SIG-M5 treated with dmso at 0.1 percent for 504 hours (cell line): ENCODE data around the gene SYTL2.
A peak's percentile ranks its signal among the peaks of the same experiment; 100 is the strongest.
"Not testable (repeated sequence)": the region's sequence is repeated elsewhere in the genome, so short reads cannot be mapped to it uniquely, and the experiment has no call there.

Experiments used
- DNase-seq: peaks from one replicate; lab custom pipeline; 2025; ENCODE audit not compliant: unreplicated experiment; lab: John Stamatoyannopoulos, UW

Gene SYTL2, protein sequence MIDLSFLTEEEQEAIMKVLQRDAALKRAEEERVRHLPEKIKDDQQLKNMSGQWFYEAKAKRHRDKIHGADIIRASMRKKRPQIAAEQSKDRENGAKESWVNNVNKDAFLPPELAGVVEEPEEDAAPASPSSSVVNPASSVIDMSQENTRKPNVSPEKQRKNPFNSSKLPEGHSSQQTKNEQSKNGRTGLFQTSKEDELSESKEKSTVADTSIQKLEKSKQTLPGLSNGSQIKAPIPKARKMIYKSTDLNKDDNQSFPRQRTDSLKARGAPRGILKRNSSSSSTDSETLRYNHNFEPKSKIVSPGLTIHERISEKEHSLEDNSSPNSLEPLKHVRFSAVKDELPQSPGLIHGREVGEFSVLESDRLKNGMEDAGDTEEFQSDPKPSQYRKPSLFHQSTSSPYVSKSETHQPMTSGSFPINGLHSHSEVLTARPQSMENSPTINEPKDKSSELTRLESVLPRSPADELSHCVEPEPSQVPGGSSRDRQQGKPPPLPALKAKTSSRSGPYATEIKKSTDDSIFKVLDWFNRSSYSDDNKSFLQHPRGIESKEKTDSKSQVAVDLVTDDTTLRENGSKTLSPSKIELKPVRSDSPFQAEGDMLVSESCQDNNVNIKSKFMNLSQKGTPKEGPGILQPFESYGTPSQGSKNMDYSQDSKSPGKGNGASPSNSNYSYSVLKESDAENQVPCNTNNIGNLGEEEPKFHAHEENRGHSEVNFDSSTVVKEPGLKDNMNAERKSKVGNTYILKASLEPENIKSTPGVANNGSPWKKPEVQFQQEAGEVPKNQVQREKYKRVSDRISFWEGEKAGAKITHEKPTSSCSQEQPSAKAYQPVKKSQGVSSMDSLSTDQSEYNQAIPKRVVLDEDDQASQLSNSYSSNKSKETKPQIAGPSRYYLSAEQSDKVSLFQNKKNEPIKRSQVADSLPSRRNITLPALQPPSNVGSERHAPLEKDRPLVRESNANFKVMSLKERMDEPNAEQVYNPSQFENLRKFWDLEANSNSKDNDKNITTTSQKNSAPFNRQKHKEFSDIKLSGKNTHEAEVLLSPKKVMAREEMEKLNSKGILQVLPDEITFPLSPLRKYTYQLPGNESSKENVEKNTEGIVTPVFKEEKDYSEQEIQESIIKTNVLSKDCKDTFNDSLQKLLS (N-terminal part only)

DNA sequence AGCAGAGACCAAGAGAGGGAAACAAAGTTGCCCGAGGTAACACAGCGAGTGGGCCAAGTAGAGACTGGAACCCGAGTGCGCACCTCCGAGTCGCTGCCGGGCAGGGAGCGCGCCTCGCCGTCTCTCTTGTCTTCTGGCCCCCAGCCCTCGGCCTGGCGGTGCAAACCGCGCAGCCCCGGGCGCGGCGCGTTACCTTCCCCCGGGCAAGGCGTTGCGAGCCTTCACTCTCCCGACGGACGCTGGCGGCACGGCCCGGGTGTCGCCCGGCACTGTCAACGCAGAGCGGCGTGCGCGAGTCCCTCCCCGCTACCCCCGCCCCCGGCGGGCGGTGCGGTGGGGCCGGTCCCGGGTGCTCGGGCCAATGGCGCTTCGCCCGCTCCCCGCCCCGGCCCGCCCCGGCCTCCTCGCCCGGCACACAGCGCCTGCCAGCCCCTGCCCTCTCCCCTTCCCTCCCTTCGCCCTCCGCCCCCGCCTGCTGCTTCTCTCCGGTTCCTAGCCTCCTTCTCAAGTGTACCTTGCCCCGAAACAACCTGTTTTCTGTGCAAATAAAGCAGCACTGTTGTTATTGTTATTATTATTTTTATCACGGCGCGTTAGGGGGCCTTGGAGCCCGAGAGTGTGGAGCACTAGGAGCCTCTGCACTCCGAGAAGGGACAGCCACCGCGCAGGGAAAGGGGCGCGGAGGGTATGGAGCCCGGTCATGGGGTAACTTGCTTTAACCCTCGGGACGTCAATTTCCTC is at the start of gene SYTL2:
Gene SYTL2 (minus strand): TSS at position 271 of the 741 bp plus-strand sequence. CDS start 53,416 bp downstream, outside the sequence.
- peak; percentile 45 for DNase-seq

DNA sequence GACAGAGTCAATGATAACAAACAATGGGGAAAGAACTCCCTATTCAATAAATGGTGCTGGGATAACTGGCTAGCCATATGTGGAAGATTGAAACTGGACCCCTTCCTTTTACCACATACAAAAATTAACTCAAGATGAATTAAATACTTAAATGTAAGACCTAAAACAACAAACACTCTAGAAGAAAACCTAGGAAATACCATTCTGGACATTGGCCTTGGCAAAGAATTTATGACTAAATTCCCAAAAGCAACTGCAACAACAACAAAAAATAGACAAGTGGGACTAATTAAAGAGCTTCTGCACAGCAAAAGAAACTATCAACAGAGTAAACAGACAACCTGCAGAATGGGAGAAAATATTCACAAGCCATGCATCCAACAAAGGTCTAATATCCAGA is 48.6 kb upstream of the SYTL2 start:
- DNase-seq: not testable (repeated sequence)

DNA sequence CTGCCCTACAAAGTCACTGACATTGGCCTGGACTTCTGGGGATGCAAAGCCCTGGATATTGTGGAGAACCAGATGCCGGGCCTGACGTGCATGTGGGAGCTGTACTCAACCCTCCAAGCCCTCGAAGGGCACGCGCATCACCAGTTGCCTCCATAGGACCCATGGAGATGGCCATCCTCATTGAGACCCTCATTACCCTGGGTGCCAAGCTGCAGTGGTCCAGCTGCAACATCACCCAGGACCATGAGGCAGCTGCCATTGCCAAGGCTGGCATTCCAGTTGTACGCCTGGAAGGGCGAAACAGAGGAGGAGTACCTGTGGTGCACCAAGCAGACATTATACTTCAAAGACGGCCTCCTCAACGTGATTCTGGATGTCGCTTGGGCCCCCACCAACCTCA is 46.2 kb upstream of the SYTL2 start:
- no peak for DNase-seq

DNA sequence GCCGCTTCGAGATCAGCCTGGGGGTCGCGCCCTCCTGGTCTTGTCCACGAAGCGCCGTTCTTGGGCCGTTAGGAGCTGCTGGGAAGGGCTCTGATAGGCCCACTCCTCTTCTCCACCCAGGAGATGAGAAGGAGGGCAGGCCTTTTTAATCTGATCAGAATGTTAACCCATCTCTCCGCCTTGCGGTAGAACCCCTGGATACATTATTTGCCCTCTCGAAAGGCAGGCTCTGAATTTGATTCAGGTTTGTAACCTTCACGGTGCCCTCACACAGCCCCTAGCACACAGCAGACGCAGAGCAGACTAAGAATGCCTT is 44.4 kb upstream of the SYTL2 start, which contains the start of gene CCDC83:
Gene CCDC83 (plus strand): TSS at position 43 of the 316 bp plus-strand sequence. CDS start 9,741 bp downstream, outside the sequence.
- DNase-seq: no peak

DNA sequence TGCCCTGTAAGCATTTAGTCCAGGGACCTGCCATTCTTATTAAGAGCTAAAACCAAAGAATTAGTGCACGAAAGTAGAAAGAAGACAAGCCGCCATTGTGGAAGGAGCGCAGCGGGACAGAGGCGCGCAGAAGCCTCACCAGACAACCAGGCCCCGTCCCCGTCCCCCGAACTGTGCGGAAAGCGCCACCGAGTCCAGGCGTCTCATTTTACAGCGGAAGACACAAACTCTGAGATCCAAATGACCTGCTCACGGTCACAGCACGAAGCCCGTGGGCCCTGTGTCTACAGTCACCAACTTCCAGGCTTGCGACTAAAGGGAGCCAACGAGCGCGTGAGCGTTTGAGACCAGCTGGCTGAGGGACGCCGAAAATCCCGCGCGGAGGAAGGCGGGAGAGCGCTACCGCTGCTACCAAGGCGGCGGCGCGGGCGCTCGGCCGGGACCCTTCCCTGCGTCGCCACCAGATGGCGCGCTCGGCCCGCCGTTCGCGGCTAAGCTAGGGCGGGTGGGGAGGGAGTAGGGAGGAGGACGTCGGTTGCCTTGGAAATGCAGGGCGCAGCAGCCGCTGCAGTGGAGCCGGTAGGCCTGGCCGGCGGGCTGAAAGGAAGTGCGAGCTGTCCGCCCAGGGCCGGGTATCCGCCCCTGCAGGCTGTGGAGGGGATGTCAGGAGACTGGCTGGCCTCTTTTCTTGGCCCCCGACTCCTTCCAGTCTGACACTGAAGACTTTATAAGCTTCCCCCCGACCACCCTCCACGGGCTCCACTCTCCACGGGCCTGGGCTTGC is 43.8 kb upstream of the SYTL2 start:
- DNase-seq: peak; percentile 86

DNA sequence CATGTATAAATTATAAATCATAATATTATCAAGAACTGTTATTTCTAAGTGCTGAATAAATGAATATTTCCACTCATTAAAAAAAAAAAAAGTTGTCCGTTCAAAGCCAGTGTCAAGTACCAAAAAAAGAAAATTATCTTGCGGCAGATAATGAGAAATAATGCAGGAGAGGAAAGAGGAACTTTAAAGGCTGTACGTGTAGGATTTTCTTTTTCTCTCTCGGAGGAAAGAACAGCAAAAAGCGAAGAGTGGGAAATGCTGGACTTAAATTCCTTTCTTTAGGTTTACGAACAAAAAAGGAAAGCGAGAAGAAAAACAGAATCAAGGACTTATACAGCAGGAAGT is 43.2 kb upstream of the SYTL2 start:
- peak; percentile 38 for DNase-seq

DNA sequence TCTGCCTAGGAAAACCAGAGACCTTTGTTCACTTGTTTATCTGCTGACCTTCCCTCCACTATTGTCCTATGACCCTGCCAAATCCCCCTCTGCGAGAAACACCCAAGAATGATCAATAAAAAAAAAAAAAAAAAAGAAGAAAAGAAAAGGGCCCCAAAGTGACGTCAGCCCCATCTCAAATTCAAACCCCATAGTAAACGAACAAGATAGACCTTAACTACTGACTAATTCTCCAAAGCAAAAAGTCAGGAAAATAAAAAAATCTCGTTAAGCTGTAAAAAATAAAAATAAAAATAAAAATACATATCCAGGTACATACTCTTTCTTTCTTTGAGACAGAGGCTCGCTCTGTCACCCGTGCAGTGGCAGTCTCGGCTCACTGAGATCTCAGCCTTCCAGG is 42.6 kb upstream of the SYTL2 start:
- DNase-seq: not testable (repeated sequence)

DNA sequence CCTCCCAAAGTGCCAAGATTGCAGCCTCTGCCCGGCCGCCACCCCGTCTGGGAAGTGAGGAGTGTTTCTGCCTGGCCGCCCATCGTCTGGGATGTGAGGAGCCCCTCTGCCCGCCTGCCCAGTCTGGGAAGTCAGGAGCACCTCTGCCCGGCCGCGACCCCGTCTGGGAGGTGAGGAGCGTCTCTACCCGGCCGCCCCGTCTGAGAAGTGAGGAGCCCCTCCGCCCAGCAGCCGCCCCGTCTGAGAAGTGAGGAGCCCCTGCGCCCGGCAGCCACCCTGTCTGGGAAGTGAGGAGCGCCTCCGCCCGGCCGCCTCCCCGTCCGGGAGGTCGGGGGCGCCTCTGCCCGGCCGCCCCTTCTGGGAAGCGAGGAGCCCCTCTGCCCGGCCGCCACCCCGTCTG is 41.8 kb upstream of the SYTL2 start:
- not testable (repeated sequence) for DNase-seq

DNA sequence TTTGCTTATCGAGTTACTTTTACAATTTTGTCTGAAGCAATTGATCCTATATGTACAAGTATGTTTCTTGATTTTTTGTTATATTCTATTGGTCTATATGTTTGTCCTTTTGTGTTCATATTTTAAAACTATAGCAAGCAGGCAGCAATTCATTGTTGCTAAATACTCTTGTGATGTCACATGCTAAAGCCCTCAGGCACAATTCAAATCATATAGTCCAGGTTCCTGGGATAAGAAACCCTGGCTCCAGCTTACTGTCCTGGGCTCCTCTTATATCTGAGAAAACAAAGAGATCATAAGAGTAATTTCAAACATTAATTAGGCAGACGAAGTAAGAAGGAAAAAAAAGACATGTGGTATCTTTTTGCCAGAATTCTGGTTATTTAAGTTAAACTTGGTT is 37.6 kb upstream of the SYTL2 start:
- no peak for DNase-seq

DNA sequence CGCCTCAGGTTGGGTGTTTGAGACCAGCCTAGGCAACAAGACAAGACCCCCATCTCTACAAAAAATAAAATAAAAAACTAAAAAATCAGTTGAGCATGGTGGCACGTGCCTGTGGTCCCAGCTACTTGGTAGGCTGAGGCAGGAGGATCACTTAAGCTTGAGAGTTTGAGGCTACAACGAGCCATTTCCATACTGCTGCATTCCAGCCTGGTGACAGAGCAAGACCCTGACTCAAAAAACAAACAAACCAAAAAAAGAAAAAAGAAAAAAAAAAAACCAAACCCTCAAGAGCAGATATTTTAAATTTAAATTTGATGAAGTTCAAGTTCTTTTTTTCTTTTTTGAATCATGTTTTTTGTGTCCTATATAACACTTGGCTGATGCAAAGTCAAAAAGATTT is 37.1 kb upstream of the SYTL2 start:
- no peak for DNase-seq

DNA sequence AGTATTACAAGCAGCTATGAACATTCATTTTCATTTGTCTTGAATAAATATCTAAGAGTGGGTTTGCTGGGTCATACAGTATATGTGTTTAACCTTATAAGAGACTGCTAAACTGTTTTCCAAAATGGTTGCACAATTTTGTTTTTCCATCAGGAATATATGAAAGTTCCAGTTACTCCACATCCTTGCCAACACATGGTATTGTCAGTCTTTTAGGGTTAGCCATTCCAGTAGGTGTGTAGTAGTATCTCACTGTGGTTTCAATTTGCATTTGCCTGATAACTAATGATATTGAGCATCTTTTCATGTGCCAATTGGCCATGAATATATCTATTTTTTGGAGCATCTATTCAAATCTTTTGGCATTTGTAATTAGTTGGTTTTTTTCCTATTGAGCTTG is 36.5 kb upstream of the SYTL2 start:
- DNase-seq: no peak

DNA sequence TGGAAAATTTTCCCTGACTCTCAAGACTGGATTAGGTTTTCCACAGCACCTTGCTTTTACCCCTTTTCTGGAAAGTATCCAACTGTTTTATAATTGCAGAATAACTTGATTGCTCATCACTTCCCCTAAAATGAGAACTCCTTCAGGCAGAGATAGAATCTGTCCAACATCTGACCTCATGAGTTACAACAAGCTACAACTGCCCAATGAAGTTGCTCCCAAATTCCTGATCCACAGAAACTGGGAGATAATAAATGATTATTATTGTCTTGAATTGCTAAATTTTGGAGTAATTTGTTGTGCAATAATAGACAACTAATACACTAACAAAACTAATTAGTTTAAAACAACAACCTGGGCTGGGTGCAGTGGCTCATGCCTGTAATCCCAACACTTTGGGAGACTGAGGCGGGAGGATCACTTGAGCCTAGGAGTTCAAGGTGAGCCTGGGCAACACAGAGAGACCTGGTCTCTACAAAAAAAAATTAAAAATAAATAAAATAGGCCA is 34.2 kb upstream of the SYTL2 start:
- DNase-seq: no peak

DNA sequence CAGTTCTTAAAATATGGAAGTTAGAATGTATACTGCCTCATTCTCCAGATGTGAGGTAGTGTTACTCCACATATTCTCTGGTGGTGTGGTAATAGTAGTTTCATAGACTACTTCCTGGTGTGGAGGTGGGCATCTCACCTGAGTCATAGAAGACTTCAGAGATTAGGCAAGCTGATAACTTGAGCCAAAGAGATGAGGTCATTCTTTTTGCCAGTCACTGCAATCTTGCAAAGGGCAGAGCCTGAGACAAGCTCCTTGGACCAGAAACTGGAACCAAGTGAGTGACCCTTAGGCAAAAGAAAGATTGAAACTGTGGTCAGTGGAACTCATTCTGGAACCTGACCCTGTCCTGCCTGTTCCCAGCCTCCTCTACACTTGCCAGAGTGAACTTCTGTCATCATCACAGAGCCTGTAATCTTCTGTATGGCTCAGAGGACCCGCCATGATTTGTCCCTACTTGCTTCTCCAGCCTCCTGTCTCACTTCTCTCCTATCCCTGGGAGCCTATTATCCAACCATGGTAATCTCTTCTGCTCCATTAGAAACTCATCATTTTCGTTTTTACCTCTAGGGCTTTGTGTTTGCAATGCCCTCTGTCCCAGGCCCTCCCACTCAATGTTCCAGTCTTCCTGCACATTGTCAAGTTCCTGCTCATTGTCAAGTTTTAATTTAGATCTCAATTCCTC is 33.6 kb upstream of the SYTL2 start:
- peak; percentile 70 for DNase-seq

DNA sequence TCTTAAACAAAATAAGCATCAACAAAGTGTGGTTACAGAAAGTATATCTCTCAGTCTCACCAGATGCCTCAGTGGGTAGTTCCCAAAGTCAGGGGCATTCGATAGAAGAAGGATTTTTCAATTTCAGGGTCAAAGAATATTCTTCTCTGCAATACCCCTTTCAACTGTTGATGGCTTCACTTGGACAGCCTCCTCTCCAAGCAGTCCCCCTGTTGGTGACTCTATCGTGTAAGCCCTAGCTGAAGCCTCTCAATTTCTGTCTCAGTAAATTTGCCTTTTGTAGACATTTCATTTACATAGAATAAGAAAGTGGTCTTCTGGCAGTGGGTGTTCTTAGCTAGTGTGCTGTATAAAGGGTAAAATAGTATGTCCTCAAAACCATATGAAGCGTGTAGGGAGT is 33.0 kb upstream of the SYTL2 start:
- no peak for DNase-seq

DNA sequence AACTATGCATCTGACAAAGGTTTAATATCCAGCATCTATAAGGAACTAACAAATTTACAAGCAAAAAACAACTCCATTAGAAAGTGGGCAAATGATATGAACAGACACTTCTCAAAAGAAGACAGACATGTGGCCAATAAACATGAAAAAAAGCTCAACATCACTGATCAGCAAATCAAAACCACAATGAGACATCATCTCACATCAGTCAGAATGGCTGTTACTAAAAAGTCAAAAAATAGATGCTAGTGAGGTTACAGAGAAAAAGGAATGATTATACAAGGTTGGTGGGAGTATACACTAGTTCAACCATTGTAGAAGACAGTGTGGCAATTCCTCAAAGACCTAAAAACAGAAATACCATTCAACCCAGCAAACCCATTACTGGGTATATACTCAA is 30.0 kb upstream of the SYTL2 start:
- not testable (repeated sequence) for DNase-seq

DNA sequence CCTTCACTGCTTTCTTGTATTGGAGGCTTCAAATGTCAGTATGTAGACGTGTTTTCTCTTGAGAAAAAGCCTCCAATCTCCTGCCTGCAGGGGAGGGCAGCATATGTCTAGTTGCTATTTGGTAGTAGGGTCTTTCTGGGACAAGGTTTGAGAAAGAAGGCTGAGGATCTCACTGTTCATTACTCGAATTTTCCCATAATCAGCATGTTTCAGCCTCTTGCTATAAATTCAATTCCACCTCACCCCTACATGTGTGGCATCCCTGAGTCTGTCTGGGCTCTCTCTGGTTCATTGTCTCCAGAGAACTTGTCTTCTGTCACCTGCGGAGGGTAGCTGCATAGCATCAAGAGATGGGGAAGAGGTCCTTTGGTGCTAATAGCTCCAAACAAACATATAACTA is 24.8 kb upstream of the SYTL2 start:
- DNase-seq: no peak

DNA sequence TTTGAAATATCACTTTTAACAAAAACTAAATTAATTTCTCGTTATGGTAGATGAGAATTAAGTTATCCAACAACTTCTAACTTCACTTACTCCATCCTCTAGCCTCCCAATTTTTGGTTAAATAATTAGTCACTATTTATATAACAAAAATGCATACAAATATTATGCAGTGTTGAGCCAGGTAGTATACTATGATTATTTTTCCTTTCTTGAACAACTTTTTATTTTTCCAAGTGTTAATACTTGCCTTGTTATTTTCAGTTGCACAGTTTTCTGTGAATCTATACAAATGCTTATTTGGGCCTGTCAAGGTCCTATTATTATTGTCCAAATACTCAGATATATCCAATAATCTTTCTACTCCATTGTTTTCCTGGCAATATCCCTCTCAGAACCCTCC is 24.3 kb upstream of the SYTL2 start:
- no peak for DNase-seq

DNA sequence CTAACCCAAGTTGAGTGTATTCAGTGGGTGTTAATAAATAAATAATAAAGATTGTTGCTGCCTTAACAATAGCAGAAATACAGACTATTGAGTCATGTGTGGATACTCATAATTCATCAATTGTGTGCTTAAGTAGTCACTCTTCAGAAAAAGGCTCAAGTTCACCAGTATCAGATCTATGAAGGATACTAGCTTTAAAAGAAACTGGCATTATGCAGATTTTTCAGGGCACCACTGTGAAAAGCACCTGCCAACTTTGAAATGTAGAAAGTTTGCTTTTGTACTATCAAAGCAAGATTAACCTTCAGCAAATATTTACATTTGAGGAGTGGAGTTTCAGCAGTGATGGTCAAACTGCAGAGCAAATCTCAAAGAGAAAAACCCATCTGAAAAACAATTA is 20.1 kb upstream of the SYTL2 start:
- DNase-seq: peak; percentile 23

DNA sequence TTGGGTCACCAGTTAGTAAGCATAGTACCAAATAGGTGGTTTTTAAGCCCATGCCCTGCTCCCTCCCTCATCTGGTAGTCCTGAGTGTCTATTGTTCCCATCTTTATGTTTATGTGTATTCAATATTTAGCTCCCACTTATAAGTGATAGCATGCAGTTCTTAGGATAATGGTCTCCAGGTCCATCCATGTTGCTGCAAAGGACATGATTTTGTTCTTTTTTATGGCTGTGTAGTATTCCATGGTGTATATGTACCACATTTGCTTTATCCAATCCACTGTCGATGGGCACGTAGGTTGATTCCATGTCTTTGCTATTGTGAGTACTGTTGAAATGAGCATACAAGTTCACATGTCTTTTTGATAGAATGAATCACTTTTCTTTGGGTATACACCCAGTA is 18.2 kb upstream of the SYTL2 start:
- DNase-seq: no peak

DNA sequence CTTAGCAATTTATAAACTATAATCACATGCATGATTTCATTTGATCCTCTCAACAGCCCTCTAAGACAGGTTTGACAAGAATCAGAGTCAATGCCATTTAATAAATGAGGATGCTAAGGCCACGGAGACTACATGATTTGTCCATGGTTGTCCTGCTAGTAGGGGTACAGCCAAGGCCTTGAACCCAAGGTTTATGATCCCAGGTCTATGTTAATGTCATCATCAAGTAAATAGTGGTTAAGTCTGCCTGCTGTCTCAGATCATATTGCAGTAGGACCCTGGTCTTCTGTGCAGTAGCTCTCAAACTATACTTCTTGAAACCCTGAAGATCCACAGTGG is 17.7 kb upstream of the SYTL2 start:
- DNase-seq: no peak
